ENCODE data around the gene TRIM26.

Gene TRIM26

DNA sequence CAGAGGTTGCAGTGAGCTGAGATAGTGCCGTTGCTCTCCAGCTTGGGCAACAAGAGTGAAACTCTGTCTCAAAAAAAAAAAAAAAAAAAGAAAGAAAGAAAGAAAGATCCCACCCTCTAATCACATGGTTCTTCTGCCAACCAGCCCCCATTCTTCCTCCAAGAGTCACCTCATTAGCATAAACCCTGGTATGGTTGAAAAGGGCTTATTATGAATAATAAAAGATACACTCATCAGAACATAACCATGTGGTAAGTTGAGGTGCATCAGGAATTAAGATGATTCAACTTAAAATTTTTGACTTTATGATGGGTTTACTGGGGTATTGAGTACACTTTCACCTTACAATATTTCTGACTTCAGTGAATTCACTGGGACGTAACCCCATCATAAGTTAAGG, 78.1 kb downstream of the TRIM26 start:
- H3K27ac ChIP-seq (ENCODE audit: low read depth, low read length), result no peak overlapping the region

More for the DNA sequence above, 78.1 kb downstream of the TRIM26 start:
- Histone ChIP-seq H3K79me2 (ENCODE audit: insufficient read depth, low read length) (no peaks in the 10 kb centered on the region), H3K9ac (ENCODE audit: low read length) (no peak overlapping the region), H3K9me2 (replicated peaks; ENCODE audit: insufficient read depth, low read length) (no peaks in the 10 kb centered on the region), H2AFZ (ENCODE audit: low read depth, low read length, severe bottlenecking) (no peak overlapping the region), H3K9me3 (ENCODE audit: insufficient read depth, low read length) (no peaks in the 10 kb centered on the region), H3K36me3 (ENCODE audit: low read length) (no peaks in the 10 kb centered on the region), H3K4me2 (ENCODE audit: low read depth, low read length, poor library complexity, severe bottlenecking) (no peak overlapping the region), H4K20me1 (ENCODE audit: low read depth, low read length) (no peaks in the 10 kb centered on the region), H3F3A (ENCODE audit: insufficient read depth) (no peaks in the 10 kb centered on the region), H3K27me3 (ENCODE audit: low read length) (no peaks in the 10 kb centered on the region), H3K4me3 (ENCODE audit: insufficient read depth, low read length, poor library complexity, severe bottlenecking) (no peak overlapping the region)
- TF ChIP-seq, protein P1, sequence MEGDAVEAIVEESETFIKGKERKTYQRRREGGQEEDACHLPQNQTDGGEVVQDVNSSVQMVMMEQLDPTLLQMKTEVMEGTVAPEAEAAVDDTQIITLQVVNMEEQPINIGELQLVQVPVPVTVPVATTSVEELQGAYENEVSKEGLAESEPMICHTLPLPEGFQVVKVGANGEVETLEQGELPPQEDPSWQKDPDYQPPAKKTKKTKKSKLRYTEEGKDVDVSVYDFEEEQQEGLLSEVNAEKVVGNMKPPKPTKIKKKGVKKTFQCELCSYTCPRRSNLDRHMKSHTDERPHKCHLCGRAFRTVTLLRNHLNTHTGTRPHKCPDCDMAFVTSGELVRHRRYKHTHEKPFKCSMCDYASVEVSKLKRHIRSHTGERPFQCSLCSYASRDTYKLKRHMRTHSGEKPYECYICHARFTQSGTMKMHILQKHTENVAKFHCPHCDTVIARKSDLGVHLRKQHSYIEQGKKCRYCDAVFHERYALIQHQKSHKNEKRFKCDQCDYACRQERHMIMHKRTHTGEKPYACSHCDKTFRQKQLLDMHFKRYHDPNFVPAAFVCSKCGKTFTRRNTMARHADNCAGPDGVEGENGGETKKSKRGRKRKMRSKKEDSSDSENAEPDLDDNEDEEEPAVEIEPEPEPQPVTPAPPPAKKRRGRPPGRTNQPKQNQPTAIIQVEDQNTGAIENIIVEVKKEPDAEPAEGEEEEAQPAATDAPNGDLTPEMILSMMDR (IDR thresholded peaks at IDR 0.05; ENCODE audit: insufficient read depth, low read length, poor library complexity, severe bottlenecking), result no peak
- TF ChIP-seq EZH2phosphoT487 (conservative IDR thresholded peaks at IDR 0.05; ENCODE audit: low read length), result no peak

Data from SU-DHL-6 (cell line).